Esophagus squamous epithelium (tissue), 4 donors: Measurements from ENCODE around the gene GRIK4.

Experiments used
- POLR2A ChIP-seq, 4 donors: fragments of 450-650 bp; IDR thresholded peaks; one replicate each; pipeline ENCODE4 v1.6.1; 2017; ENCODE audit warnings: antibody characterized with exemption in 4 of 4, mild to moderate bottlenecking in 4 of 4, moderate library complexity in 3 of 4
- TF ChIP-seq, protein P1 (sequence below), 6 experiments: fragments of 450-650 bp in 4 of 6; fragments of 200-600 bp in 2 of 6; sonication (generic) in 2 of 6; IDR thresholded peaks; one replicate each; pipeline ENCODE4 v1.5.1; 2016 to 2019; ENCODE audit warnings: antibody characterized with exemption in 6 of 6, mild to moderate bottlenecking in 4 of 6, moderate library complexity in 4 of 6

DNA sequence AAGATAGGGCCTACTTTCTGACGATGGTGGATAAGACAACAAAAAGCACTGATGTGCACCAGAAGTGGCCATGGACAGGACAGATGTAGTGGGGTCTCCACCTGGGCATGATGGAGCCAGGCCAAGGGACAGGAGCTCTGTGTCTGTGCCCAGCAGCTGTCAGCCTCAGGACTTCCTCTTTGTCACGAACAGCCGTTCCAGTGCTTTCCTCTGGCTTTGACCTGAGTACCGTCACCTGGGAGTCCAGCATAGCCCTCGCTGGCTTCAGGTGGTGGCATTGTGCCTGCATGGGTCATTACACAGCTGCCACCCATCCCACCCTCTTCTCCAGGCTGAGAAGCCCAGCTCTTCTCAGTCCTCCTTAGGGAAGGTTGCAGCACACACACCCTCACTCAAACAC, 137.8 kb downstream of the GRIK4 start:
- TF ChIP-seq, protein P1, sequence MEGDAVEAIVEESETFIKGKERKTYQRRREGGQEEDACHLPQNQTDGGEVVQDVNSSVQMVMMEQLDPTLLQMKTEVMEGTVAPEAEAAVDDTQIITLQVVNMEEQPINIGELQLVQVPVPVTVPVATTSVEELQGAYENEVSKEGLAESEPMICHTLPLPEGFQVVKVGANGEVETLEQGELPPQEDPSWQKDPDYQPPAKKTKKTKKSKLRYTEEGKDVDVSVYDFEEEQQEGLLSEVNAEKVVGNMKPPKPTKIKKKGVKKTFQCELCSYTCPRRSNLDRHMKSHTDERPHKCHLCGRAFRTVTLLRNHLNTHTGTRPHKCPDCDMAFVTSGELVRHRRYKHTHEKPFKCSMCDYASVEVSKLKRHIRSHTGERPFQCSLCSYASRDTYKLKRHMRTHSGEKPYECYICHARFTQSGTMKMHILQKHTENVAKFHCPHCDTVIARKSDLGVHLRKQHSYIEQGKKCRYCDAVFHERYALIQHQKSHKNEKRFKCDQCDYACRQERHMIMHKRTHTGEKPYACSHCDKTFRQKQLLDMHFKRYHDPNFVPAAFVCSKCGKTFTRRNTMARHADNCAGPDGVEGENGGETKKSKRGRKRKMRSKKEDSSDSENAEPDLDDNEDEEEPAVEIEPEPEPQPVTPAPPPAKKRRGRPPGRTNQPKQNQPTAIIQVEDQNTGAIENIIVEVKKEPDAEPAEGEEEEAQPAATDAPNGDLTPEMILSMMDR (IDR thresholded peaks at IDR 0.05): no peak
- TF ChIP-seq POLR2A (IDR thresholded peaks at IDR 0.05): no peak
